HS-5 (cell line): ENCODE results near the gene IKBKE.
"Not testable (repeated sequence)": the region's sequence is repeated elsewhere in the genome, so short reads cannot be mapped to it uniquely, and the experiment has no call there.

ENCODE experiments used
- DNase-seq: peaks from one replicate; pipeline ENCODE4 v3.0.0-alpha.2; 2012; ENCODE audit warnings: low read depth

IKBKE gene

DNA sequence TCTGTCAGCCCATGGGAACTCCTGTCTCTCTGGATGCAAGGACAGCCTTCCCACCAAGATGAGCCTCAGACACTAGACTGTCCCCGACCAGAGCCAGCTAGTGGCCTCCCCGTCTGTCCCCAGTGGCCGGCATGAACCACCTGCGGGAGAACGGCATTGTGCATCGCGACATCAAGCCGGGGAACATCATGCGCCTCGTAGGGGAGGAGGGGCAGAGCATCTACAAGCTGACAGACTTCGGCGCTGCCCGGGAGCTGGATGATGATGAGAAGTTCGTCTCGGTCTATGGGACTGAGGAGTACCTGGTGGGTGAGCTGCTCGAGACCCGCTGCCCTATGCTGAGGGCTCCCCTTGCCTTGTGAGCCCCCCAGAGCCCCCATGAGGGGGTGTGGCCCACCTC is 5.8 kb downstream of the IKBKE start:
- no peak for DNase-seq

DNA sequence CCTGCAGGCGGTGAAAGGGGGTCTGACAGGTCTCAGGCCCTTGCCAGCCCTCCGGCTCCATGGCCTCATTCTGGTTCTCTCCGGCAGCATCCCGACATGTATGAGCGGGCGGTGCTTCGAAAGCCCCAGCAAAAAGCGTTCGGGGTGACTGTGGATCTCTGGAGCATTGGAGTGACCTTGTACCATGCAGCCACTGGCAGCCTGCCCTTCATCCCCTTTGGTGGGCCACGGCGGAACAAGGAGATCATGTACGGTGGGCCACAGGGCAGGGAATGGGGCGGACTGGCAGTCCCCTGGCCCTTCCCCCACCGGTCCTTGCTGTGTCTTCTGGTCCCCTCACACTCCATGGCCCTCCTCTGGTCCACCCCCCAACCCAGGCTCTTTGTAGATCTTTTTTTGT is 6.3 kb downstream of the IKBKE start:
- DNase-seq = no peak

DNA sequence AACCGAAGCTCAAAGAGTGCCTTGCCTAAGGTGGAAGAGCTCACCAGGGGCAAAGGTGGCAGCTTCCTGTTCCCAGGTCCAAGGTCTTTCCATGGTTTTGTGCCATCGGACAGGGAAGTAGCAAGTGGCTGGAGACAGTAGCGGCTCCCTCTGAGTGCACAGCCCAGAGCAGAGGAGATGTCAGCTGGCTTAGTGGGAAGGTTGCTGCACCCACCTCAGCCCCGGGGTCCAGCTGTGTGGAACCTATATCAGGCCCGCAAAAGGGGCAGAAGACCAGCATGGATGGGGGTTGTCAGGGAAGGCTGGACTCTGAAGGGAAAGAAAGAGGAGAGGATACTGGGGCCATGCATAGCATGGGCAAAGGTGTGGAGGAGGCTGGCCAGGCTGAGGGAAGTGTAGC is 6.8 kb downstream of the IKBKE start:
- no peak for DNase-seq

DNA sequence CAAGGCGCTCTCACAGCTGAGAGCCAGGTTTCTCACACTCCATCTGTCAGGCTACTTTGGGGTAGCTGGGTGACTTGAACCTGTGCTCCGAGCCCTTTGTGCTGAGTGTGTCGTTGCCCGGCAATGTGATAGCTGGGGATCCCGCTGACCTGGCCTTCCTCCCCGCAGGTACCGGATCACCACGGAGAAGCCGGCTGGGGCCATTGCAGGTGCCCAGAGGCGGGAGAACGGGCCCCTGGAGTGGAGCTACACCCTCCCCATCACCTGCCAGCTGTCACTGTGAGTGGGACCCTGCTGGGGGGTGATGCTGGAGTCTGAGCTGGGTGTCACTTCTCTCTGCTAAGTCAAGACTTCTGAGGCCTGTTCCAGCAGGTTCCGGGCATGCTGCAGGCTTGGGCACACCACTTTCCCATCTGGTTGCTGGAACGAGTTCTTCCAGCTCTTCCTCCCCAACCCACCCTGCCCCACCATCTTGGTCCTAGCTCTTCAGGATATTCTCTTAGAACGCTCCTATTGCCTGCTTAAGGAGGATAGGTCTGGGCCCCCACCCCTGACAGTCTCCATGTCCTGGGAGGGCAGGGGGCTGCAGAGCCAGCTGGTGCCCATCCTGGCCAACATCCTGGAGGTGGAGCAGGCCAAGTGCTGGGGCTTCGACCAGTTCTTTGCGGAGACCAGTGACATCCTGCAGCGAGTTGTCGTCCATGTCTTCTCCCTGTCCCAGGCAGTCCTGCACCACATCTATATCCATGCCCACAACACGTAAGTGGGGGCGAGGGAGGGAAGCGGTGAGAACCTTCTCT is 7.5 kb downstream of the IKBKE start:
- DNase-seq = no peak

DNA sequence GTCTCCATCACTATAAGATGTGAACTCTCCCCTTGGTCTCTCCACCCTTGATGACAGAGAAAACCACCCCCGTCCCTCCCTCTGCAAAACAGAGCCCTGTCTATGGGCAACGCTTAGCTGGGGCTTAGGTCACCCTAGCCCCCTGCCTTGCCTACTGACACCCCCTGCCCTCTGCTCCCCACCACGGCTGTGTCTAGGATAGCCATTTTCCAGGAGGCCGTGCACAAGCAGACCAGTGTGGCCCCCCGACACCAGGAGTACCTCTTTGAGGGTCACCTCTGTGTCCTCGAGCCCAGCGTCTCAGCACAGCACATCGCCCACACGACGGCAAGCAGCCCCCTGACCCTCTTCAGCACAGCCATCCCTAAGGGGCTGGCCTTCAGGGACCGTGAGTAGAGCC is 8.5 kb downstream of the IKBKE start:
- no peak for DNase-seq

DNA sequence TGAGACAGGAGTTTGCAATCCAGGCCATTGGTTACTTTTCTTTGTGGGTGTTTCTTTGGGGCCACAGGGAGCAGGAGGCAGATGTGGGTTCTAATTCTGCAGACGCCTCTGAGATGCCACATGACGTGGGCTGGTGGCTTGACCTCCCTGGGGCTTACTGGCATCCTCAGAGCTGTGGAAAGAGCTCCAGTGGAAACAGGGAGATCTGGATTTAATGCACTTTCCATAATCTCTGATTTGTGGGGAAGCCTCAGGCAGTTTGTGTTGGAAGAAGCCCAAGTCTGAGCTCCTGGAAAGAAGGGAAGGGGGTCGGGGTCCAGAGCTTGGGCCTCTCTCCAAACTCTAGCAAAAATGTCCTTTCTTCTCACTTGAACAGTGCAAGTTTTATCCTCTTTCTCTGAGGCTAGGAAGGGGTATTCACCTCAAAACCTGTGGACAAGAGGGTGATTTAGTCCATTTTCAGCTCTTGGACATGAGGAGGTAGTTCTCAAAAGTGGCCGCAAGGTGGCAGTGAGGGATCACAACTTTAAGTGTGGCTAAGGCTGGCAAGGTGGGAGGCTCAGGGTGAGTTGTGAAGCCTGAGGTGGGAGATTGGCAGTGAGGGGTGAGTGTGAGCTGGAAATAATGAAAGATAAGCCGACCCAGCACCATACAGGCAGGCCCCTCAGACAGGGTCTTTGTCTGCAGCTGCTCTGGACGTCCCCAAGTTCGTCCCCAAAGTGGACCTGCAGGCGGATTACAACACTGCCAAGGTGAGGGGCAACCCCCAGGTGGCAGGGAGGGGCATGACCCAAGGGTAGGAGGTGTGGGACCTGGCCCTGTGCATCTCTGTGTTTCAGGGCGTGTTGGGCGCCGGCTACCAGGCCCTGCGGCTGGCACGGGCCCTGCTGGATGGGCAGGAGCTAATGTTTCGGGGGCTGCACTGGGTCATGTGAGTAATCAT is 9.2 kb downstream of the IKBKE start:
- peak; percentile 48 for DNase-seq

DNA sequence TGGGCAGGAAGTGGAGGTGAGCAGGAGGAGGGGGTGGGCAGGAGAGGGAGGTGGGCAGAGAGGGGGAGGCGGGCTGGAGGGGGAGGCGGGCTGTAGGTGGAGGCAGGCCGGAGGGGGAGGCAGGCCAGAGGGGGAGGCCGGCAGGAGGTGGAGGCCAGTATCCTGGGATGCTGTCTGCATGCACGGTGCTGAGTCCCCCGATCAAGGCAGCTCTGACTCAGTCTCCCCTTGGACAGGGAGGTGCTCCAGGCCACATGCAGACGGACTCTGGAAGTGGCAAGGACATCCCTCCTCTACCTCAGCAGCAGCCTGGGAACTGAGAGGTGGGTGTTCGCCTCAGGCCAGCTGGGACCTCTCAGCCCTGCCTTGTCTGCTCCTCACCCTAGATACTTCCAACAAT is 9.9 kb downstream of the IKBKE start:
- no peak for DNase-seq

DNA sequence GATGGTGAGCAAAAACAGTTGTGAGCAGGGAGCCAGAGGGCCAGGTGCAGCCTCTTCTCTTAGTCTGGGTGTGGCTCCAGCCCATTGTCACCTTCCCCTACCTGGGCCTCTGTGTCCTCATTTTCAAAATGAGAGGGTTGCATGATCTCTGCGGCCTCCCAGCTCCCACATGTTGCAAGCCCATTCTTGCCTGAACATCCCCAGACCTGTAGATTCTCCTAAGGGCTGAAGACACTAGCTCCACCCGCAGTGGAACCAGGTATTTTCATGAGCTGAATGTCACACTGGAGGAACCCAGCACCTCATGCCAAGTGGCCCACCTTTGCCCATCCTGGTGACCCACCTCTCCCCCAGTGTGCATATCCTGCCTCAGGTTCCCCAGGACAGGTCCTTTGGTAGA is 12.3 kb downstream of the IKBKE start:
- DNase-seq = no peak

DNA sequence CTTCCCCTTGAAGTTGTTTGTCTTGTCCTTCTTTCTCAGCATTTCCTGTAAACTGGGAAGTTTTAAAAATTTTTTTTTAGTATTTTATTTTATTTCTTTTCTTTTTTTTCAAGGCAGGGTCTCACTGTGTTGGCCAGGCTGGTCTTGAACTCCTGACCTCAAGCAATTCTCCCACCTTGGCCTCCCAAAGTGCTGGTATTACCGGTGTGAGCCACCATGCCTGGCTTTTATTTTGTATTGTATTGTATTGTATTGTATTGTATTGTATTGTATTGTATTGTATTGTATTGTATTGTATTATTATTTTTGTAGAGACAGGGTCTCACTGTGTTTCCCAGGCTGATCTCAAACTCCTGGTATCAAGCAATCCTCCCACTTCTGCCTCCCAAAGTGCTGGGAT is 13.6 kb downstream of the IKBKE start:
- not testable (repeated sequence) for DNase-seq

DNA sequence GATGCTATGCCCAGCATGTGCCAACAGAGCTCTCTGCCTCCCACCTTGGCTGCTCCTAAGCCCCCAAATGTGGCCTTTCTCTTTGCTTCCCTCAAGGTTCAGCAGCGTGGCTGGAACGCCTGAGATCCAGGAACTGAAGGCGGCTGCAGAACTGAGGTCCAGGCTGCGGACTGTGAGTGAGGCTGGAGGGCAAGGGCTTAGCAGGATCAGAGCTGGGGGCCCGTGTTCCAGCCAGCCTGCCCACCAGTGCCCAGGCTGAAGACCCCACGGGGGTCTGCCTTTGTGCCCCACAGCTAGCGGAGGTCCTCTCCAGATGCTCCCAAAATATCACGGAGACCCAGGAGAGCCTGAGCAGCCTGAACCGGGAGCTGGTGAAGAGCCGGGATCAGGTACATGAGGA is 14.6 kb downstream of the IKBKE start:
- DNase-seq = no peak

DNA sequence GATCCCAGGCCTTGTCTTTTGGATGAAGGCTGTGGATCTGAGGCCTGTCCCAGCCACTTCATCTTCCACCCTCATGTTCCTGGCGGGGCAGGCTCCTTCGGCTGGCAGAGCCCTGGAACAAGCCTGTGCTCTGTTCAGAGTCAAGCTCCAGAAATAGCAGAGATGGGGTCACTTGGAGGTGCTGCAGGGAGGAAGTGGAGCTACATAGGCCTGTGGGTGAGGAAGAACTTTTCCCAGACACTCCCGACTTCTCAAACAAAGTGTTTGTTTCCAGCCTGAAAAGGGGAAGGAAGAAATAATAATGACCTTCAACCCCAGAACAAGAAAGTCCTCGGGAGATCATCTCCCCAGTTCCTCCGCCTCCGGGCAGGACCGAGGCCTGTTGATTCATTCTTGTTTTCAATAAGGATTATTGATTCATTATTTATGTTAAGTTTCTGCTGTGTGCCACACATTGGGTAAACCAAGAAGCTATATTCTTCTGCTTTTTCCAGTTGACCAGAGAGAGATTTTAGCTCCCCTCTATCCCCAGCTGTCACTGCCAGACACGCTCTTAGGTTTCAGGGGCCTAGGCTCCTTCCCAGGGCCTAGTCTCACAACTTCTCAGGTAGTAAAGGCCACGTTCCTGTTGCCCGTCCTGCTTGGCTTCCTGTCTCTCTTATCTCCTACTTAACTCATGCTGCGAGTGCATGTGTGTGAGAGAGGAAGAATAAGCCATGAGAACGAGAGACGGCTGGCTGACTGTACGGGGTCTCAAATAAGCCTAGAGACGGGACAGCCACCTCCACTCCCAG is 16.9 kb downstream of the IKBKE start:
- no peak for DNase-seq

DNA sequence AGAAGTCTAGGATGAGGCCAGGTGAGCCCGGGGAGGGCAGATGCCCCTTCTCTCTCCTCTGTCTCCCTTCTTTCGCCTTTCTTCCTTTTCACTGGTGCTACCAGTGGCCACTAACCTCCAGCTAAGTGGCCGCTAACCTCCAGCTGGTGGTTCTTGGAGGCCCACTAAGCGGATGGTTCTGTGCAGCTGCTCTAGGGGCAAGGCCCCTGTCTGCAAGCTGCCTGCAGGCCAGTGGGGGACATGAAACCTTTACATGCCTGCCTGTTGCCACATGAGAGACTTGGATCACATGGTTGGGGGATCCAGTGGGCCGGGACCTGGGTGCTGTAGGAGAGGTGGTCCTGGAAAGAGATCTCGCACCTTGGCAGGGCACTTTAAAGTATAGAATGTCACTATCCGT is 17.7 kb downstream of the IKBKE start:
- no peak for DNase-seq

DNA sequence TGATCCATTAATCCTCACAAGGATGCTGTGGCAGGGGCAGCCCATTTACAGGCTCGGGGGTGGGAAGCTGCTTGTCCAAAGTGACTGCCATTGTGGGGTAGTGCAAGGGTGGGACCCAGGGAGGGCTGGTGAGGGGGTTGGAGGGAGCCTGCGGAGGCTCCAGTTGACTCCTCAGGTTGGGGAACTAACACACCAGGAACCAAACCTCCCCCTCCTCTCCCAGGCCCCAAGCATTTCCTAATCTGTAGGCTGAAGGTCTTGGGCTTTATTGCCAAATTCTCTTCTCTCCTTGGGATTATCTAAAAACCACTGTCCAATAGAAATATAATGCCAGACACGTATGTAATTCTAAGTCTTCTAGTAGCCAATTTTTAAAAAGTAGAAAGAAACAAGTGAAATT is 18.2 kb downstream of the IKBKE start:
- no peak for DNase-seq

DNA sequence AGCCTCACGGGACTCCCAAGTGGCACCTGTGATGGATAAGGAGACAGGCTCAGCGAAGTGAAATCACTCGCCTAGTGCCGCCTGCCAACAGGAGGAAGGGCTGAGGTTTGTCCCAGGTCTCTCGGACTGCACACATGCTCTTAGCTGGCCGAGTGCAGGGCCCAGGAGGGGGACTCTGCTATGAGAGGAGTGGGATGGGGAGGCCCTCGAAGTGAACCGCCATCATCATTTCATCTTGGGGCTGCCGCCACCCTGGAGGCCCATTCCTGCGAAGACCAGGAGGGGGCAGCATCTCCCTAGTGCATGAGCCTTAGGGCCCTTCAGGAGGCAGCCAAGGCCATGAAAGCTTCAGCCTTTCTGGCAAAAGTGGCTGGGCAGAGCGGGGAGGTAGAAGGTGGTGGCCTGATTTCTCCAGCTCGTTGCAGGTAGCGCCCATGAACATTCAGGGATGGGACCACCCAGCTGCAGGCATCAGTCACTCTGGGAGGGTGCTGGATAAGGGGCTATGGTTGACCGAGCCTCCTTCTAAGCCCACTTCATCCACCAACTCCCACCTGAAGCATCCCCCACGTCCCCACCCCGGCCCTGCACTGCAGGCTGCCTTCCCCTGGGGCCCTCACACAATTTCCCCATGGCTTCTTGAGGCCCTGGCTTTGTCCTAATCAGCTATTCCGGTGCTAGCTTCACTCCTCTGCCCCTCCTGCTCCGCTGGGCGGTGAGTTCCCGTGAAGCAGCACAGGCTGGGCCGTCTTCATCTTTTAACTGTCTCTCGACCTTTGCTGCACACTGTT is 19.9 kb downstream of the IKBKE start:
- no peak for DNase-seq

DNA sequence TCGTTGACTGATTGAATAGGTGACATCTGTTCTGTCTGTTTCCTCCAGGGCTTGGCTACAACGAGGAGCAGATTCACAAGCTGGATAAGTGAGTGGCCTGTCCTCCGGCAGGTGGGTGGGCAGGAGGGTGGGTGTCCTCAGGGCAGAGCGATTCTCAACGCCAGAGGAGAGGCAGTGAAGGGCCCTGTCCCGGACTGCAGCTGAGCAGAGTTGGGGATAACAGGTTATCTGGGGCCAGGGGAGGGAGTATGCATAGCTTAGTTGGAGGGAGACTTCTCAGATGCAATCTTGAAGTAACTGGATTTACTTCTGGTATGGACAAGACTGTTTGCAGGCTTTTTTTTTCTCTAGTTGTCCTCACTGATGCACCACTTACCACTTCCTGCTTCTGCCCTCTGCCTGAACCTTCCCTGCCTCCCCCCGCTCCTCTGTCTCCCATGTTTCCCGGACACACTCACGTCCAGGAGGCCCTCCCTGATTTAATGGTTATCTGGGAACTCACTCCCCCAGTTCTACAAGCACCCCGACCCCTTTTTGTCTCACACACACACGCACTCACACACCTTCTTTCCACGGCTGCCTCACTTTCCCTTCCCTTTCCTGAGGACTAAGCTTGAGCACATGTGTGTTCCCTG is 20.6 kb downstream of the IKBKE start:
- no peak for DNase-seq

DNA sequence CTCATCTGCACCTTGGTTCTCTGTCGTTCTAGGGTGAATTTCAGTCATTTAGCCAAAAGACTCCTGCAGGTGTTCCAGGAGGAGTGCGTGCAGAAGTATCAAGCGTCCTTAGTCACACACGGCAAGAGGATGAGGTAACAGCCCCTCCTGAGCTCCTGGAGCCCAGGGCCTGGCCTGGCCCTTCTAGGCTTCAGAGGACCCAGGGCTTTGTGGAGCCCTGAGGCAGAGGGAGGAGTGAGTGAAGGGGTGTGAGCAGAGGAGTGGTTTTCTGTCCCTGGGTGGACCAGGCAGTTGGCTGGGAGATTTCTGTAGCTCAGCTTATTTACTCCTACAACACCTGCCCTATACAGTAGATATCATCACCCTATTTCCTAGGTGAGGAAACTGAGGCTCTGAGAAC is 21.3 kb downstream of the IKBKE start:
- no peak for DNase-seq

DNA sequence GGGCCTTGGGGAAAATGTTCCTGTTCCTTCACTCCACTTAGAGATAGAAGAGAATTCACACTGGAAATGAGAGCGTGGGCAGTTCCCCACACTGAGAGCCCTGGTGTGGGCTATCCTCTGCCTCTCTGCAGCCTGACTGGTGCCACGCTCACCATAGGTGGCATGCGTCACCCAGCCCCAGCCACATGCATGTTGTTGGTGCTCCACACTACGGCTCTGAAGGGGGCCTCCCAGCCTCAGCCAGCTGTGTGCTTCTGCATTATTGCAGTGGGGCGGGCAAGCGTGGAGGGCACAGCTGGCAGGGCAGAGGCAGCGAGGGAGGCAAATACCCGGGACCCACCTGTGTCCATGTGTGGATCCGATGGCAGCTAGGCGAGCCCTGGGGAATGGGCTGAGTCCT is 22.3 kb downstream of the IKBKE start:
- no peak for DNase-seq

DNA sequence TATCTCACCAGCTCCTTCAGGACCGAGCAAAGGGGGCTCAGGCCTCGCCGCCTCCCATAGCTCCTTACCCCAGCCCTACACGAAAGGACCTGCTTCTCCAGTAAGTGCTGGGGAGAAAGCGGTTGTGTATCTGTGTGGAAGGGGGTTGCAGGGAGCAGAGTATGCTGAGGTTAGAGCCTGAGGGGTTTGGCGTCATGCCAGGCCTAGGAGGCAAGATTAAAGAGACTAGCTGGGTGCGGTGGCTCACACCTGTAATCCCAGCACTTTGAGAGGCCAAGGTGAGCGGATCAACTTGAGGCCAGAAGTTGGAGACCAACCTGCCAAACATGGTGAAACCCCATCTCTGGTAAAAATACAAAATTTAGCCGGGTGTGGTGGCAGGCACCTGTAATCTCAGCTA is 23.0 kb downstream of the IKBKE start:
- no peak for DNase-seq

DNA sequence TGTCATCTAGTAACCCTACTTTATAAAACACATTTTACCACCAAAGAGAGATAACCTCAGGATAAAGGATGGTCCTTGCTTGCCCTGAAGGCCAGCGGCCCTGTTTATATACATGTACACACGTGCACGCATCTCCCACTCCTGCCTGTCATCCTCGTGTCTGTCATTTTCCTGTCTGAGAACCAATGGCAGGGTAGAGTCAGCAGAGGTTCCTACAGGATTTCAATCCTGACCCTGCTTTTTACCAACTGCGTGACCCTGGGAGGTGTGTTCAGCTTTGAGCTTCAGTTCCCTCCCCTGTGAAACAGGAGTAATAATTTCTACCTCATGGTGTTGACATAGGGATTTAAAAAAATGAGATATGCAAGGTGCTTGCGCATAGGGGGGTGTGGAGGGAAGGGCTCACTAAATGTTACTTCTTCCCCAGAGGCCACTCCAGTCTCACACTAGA is 24.8 kb downstream of the IKBKE start:
- DNase-seq = no peak

DNA sequence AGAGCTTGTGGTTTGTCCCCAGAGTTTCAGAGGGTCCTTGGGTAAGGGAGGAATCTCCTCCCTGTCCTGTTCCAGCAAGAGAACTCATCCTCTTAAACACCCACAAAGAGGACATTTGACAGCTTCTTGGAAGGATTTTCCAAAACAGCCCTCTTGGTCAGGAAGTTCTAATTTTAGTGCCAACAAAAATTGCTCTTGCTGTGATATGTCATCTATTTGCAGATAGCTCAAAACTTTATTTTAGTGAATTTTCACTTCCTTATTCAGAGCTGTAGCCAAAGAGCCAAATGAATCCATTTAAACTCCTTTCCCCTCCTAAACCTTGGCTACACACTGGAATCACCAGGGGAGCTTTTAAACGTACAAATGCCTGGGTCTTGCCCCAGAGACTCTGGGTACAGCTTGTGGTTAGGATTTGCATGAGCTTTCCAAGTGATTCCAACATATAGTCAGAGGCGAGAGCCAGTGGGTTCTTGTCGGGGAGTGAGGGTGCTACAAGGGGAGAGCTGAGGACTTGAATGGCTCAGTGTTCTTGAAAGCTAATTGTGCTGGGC is 25.3 kb downstream of the IKBKE start:
- DNase-seq = no peak
